HPDE6-E6E7 (cell line): ENCODE data around the gene HEG1.

ENCODE experiments used
- DNase-seq: peaks from one replicate; pipeline ENCODE4 v3.0.0; 2011; ENCODE audit warnings: missing footprints; ENCODE audit errors: extremely low spot score

HEG1 gene

DNA sequence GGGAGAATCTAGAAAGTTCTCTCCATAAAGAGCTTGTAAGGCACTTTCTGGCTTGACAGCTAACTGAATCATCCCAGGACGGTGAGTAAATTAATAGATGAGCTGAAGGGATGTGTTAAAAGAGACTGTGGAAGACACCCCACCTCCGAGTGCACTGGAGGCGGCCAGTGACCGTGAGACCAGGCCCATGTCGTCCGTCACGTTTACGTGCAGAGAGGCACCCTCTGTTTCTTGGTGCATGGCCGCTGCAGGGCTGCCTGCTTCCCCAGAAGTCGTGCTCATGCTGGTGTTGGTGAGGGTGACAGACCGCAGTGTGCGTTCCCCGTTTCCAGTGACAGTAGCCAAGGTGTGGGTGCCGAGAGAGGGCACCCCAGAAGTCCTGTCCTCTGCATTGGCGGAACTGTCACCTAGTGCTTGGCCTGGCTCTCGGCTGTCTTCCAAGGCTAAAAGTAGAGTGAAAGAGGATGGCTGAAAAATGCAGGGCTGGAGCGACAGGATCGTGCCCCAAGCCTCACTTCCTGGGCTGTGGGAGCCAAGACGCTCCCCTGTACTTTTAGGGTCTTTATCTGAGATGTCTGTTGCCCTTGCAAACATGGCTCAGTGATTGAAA lies 41.1 kb downstream of the HEG1 start:
- DNase-seq, result no peak

DNA sequence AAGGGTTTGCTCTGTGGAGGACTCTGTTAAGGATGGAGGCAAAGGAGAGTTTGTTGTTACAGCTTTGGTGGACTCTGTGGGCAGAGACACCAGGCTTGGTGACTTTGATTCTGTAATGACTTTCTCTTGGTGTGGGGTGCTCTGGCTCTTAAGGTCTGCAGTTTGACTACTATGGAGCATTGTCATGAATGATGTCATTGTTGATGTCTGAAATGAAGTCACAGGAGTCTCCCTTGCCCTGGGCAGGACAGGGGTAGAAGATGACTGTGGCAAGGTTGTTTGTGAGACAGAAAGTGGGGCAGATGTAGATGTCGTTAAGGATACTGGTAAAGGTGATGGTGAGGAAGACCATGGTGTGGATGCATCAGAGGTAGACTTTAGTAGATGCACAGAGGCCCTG lies 42.7 kb downstream of the HEG1 start:
- DNase-seq, result no peak

DNA sequence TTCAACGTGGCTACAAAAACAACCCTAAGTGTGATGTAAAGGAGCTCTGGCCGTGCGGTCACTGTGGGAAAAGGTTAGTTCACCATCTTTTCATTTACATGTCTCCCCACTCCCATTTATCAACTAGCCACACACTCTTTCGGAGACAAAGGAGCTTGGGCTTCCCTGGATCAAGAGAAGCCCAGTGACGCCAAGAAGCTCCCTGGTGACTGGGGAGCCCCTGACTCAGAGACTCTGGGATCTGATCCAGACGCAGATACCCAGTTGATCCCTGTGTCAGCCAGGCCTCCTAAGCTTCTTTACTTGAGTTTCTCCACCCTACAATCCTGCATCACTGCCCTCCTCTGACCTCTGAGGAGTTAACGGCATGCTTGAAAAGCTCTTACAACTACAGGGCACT lies 43.9 kb downstream of the HEG1 start:
- DNase-seq, result no peak

DNA sequence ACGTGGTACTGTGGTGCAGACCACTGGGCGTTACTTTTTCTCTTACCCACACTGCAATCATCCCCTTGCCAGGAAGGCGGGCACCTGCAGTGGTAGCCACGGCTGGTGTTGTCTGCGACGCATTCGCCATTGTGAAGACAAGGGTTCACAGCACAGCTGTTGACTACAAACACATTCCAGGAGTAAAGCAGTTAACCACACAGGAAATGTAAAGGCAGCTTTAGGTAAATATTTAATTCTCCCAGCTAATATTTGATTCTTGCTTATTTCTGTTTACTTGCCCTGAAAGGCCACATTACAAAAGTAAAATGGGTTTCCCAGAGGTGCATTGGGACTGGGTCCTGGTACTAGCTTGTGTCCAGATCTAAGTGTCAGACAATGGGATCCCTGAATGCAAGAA lies 45.4 kb downstream of the HEG1 start:
- no peak for DNase-seq

DNA sequence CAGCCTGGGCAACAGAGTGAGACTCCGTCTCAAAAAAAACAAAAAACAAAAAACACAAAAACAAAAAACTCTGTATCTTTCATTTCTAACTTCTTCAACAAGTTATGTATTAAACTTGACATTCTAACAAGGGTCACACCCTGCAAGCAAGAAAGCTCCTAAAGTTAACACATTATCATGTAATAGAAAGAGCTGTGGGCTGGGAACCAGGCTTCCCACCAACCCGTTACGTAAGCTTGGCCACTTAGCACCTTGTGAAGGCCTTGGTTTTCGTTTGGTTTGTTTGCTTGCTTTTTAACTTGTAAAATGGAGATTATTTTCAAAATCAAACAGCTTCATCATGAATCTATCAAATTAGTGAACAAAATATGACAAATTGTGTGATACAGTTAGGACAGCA lies 47.0 kb downstream of the HEG1 start:
- DNase-seq, result no peak

DNA sequence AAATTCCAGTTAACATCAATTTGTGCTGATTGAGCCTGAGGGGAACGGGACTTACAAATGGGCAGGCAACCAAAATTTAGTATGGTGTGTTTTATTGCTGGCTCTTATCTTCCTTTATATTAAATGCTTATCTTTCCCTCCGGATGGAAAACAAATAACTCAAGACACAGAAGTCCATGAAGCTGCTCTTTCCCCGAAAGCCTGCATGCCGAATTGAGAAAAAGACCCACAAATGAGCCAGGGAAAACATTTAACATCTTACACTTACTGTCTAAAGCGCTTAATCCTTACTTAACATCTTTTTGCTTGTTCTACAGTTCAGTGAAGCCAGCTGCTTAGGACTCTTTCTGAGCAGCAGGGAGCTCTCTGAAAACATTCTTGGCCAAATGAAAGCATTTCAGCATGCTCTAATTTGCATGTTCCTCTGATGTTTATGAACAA lies 49.5 kb downstream of the HEG1 start:
- DNase-seq, result no peak

DNA sequence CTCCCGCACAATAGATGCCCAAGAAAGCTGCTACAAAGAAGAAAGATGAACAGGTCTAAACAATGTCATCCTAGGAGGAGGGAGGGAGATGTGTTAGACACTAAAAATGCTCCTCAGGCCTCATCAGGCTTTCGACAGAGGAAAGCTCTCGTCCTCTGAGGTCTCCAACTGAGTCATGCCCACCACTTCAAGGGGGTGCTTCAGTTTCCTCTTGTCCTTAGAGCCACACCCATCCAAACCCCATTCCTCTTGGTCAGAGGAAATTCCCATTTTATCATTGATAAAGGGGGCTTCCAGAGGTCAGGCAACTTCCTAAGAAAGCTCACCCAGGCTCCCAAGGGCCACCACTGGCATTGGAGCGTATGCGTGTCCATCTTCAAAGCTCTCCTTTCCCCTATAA lies 50.1 kb downstream of the HEG1 start:
- no peak for DNase-seq

DNA sequence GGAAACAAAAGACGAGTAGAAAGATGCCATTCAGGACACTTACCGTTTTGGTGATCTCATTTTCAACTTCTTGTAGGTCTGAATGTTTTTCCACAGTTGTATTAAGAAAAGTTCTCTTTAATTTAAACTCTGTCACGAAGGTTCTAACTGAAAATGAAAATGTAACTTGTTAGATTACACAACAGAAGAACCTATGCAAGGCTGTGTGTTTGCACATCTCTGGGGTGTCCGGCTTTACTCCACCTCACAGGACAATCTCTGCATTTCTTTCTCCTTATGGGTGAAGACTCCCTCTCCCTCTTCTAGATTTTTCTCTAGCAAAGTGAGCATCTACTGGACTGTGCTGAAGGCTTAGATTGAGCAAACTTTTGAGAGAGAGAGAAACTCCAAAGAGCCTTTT lies 50.6 kb downstream of the HEG1 start:
- DNase-seq, result no peak

DNA sequence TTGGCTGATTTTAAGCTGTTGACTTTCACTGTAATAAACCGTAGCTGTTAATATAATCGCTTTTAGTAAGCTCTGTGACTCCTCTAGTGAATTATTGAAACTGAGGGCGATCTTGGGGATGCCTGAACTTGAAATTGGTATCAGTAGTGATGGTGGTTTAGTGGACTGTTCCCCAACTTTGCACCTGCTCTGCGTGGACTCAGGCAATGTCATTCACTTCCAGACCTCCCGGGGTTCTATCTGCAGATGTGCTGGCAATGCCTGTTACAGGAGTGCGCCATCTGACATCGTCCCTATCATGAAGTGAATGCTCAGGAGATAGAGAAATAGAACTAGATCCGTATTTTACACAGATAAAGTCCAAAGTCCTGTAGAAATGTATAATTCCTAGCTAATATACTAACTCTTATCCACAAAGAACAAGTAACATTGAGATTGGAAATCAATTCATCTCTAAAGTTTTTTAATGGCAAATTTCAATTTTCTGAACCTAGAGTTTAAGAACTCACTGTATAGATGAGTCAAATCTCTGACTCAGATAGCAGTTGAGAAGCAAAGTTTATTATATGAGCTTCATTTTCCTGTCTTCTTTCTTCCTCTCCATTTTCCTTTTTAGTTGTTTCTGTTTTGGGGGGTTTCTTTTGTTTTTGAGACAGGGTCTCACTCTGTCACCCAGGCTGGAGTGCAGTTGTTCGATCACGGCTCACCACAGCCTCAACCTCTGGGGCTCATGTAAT lies 51.8 kb downstream of the HEG1 start:
- no peak for DNase-seq

DNA sequence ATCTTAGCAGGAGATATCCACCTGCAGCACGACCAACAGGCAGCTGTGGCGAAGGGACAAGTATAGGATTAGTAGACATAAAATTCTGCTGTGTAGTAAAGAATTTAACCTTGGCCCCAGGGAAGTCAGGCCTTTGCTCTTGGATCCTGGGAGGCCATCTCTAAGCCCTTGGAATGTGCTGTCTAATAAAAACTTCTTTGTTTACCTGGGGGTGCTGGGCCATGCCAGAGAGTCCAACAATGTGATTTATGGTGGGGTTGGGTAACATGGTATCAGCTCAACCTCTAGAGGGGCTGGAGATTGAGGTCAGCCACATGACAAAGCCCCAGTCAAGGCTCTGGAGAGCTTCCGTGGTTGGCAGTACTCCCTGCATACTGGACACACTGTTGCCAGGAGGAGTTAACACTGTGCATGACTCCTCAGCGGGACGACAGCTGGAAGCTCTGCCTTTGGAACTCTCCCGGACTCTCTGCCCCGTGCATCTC lies 52.4 kb downstream of the HEG1 start:
- no peak for DNase-seq

DNA sequence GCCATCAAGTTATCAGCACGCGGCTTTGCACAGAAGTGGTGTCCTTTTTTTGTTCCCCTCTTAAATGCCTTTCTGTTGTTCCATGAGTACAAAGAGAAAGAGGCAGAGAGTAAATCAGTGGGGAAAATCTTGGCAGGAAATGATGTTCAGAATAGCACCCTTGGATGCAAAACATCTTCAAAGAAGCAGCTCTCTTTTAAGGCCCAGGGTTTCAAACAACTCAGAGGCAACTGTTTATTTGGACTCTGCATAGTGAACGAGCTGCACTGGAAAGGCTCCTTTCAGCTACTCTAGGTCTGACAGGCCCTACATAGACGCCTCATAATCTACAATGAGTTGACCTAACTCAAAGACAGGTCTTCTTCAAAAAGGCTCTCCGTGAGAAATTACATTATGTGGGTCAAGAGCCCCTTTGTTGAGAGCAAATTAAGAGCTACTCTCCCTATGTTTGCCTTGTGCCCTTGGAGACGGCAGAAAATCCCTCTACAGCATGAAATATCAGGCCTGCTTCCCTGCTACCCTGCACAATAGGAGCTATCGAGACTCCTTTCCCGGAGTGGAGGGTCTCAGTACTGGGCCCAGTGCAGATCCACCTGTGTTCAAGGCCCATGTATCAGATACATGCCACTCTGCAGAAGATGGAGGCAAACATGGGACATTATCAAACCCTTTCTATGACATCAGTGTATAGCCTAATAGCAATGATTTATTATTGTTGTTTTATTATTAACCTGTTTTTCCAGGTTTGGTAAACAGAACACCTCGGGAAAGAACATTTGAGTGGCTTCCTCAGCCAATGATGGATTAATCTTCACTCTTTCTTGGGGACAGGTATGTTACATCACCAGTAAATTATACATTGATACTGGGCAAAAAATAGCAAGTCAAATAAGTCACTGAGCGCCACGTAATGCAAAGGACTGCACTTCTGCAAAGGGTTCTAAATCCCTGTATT lies 53.1 kb downstream of the HEG1 start:
- DNase-seq, result no peak

DNA sequence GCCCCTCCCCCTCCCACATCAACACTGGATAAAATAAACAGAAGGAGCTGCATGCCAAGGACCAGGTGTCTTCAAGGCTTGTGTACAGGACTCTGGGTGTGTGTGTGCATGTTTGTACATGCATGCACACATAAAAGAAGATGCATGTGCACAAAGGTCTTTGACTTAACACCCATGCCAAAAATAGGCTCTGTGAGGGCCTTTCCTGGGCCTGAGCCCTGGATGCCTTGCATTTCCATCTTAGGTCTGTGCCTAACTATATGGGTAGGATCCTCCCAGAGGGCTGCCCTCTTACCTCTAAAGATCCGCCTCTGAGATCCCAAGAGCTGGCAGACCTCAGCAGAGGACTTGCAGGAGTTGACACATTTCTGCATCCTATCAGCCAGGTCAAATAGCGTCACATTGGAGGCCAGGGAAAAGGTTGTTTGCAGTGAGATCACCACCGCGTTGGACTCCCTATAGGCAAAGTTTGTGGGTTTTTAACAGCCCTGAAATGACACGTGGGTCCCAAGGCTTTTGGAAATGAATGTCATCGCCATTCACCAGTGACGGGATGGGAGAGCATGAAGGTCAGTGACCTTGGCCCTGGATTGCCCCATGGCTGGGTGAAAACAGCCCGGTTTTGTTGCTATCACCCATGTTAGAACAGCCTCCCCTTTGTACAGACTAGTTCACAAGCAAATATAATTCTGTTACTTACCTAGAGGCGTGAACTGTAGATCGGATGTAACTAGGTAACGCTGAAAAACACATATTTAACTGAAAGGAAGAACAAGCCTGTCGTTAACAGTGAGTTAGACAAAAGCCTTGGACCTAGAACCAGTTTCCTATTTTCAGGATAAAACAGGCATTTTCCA lies 54.0 kb downstream of the HEG1 start:
- DNase-seq, result no peak

DNA sequence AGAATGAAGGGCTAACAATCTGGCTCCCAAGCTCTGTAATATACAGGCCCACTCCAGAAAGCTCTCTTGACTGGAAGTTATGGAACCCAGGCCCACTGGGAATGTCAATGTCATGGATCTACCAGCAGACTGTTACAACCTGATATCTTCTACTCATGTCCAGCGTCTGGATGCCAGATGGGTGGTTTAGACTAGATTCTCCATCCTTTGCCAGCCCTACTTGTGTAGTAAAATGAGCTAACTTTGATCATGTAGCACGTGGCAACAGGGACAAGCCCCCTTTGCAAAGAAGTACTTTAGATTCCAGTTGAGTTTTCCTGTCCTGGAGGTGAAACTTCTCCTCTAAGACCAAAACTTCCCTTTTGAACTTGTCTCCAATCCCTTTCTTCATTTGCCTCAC lies 55.1 kb downstream of the HEG1 start:
- no peak for DNase-seq

DNA sequence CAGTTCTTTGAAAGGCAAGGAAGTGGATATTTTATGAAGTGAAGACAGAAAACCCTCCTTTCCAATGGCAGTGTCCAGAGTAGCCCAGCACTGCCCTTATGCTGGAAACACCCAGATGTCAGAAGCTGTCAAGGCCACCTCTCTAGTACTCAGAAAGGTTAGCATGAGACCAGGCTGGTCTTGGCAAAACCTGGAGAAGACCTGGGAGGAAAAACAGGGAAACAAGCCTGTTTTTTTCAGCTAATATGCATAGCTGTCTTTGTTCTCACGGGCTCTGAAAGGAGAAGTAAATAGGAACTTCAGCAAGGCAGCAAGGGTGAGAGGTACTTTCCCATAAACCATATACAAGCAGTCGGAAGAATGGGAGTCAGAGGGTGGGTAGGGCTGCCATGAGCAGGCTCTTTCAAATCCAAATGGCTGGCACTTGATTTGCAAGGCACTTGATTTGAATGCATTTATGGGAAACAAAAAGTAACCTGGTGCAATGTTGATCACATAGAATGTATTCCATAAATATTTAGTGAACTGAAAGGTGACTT lies 55.8 kb downstream of the HEG1 start:
- no peak for DNase-seq

DNA sequence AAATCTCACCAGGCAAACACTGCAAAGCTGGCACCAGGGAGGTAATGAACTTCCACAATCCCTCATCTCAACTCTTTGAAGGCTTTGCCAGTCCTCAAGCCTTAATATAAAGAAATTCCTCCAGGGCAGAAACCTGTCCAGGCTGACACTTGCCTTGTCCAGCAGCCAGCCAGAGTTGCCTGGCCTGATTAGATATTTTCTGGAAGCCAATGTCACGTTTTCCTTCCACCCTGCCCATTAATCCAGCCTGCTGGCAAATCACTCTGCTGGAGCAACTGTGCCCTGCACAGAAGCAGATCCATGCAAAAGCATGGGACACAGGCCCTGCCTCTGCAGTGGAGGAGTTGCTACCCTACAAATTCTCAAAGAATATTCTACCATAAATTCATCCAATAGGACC lies 56.5 kb downstream of the HEG1 start:
- no peak for DNase-seq

DNA sequence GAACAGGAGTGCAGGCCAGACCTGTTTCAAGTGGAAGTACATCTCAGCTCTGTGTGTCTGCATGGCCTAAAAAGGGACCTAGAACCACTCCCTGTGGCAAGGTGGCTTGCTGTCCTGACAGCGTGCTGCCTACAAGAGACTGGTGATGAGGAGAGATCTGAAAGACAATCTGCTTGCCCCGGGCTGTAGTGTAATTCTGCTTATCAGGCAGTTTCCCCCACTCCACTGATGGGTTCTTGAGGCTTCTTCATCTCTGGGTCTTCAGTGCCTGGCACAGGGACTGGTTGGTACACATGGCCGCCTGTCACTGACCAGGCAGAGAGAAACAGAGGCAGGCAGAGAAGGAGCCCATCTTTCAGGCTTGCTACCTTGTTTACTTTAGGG lies 57.6 kb downstream of the HEG1 start:
- DNase-seq, result no peak

DNA sequence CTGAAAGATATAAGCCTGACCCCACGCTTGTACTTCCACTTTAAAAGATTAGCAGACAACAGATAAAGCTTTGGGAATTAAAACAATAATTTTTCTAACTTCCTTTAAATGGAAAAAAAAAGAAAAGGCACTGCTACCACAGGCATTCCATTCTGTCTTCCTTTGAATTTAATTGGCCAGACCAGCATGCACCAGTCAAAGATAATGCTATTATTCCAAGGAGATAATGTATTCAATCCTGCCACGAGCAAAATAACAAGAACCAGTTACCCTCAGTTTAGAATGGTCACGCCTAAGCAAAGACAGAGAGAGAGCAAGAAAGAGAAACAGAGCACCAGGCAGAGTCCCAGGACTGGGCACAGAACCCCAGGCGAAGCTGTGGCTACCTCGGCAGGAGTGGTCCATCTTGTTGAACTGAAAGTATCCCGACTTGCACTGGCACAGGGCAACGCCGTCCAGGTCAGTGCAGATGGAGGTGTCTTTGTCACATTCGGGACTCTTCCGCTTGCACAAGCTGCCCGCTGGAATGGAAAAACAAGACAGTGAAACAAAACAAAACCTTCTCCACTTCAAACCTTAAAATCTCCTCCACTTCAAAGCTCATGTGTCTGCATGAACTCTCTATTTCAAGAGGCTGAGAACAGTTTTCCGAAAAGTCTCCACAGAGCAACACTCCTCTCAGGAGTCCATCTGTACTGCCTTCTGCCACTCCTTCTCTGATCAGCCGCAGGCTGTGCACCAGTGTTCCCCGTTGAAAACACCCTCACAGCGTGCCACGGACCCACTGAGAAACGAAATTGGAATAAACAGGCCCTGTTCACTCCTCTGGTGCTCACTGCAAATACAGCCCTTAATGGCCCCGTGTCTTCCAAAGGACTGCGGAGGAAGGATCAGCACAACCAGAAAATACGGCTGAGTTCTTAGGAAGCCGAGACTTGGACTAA lies 58.2 kb downstream of the HEG1 start:
- DNase-seq, result no peak

DNA sequence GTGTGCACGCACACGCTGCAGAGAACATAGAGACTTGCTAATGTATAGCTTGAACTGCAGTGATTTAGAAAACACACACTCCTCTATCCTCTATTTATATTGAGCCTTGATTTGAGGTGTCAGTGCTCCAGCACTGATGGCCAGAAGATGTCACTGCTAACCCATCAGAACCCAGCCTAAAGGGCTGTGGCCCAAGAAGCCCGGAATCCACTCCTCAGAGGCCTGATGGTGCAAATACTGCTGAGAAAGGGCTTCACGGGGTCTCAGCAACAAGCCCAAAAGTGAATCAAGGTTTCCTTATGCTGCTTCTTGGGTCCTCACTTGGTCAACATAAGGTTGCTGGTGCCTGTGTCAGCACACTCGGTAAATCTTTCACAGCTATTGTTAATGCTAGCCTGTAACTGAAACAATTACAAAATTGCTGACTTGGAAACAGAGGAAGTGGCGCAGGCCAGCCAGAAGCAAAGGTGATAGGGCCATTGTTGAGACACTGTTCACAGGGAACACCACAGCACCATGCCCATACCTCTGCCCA lies 60.3 kb downstream of the HEG1 start:
- peak; percentile 63 for DNase-seq

DNA sequence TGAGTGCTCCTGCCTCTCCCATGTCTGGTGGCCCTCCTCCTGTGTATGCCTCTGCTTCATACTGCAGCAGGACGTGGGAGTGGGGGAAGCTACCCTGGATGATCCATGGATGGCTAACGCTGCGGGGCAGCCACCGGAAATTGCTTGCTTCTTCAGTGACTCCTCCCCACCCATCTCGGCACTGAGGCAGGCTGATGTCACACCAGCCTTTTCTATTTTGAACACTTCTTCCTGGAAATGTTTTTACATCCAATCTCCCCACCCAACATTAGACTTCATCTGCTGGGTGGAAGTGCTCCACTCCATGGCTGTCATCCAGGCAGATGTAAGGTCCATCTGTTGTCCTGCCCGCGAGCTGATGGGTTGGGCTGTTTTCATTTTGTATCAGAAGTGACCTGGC lies 62.3 kb downstream of the HEG1 start:
- DNase-seq, result no peak

DNA sequence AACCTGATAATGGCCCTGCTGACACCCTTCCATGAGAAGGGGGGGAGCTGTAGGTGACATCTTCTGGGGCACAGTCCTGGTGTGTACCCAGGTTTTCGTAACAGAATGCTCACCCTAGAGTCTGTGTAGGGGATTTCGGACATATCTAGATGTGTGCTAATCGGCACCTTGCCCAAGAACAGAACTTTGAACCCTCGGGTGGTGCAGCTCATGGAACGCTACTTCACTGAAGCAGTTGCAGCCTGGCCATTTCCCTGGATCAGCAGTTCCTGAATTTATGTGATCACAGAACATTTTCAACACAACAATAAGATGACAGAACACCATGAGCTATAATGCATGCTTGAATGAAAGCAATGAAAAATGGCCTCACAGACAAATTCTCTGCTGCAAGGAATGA lies 63.8 kb downstream of the HEG1 start:
- DNase-seq, result no peak
